Measurements from ENCODE around the gene MRTO4. TPM values are rescaled to one million over a fixed set of nuclear protein-coding genes. Genes with fewer than 3 reads are reported as not detected.

MRTO4 gene
- polyA plus RNA-seq, 1 of the 3 experiments (the other 2 are of a cell fraction) = 48.4 TPM

DNA sequence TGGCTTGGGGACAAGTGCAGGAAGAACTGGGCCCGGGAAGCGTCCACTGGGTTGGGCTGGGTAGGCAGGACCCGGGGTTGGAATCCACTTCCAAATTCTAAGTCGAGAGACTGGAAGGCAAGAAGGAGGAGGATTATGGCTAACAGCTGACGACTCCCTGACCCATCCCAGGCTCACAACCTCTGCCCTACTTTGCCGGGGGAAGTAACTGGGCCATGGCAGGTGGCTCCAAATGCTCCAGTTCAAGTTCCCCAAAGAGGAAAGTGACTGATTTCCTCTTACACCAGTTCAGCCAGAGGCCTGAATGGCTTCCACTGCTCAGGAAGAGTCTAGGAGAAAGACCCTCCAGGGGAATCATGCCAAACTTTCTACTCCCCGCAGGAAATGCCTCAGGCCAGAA lies 11.7 kb upstream of the MRTO4 start:
- Histone ChIP-seq H3K4me3 (ENCODE audit: low read depth in 2 of 2, low read length in 1 of 2) (no peak overlapping the region), H2AFZ (ENCODE audit: low read depth) (no peak overlapping the region), H3K79me2 (ENCODE audit: insufficient read depth) (0 out of 2 replicates have a peak, but pooled peaks cover 5% of the 10 kb centered on the region), H3K27me3 (ENCODE audit: insufficient read depth) (no peaks in the 10 kb centered on the region), H3K27ac (ENCODE audit: low read depth in 2 of 2, low read length in 1 of 2) (no peak overlapping the region), H4K20me1 (ENCODE audit: insufficient read depth) (no peaks in the 10 kb centered on the region), H3F3A (replicated peaks; ENCODE audit: insufficient read depth) (no peaks in the 10 kb centered on the region), H3K4me2 (no peak overlapping the region), H3K36me3 (replicated peaks in 1 of 2; ENCODE audit: control insufficient read depth in 1 of 2, insufficient read depth in 2 of 2, low read length in 1 of 2) (peaks cover 55 to 64% of the 10 kb centered on the region in 2 experiments), H3K9me2 (no peaks in the 10 kb centered on the region), H3K9ac (no peak overlapping the region), H3K4me1 (ENCODE audit: control insufficient read depth in 1 of 2, insufficient read depth in 2 of 2, low read depth in 1 of 2, low read length in 1 of 2) (no peaks in the 10 kb centered on the region), H3K9me3 (no peaks in the 10 kb centered on the region)
- DNase-seq = no peak
- TF ChIP-seq GATA2 (CRISPR knock-in tag; IDR thresholded peaks at IDR 0.05) (no peak), CHD2 (IDR thresholded peaks at IDR 0.05; ENCODE audit: low read length, partially characterized antibody) (no peak), FOXM1 (IDR thresholded peaks at IDR 0.05; ENCODE audit: low read depth) (no peak), FOXJ3 (CRISPR knock-in tag; IDR thresholded peaks at IDR 0.05) (no peak)
- TF ChIP-seq, protein P1, sequence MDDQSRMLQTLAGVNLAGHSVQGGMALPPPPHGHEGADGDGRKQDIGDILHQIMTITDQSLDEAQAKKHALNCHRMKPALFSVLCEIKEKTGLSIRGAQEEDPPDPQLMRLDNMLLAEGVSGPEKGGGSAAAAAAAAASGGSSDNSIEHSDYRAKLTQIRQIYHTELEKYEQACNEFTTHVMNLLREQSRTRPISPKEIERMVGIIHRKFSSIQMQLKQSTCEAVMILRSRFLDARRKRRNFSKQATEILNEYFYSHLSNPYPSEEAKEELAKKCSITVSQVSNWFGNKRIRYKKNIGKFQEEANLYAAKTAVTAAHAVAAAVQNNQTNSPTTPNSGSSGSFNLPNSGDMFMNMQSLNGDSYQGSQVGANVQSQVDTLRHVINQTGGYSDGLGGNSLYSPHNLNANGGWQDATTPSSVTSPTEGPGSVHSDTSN (IDR thresholded peaks at IDR 0.05) = no peak
- TF ChIP-seq, protein P2, sequence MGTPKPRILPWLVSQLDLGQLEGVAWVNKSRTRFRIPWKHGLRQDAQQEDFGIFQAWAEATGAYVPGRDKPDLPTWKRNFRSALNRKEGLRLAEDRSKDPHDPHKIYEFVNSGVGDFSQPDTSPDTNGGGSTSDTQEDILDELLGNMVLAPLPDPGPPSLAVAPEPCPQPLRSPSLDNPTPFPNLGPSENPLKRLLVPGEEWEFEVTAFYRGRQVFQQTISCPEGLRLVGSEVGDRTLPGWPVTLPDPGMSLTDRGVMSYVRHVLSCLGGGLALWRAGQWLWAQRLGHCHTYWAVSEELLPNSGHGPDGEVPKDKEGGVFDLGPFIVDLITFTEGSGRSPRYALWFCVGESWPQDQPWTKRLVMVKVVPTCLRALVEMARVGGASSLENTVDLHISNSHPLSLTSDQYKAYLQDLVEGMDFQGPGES (IDR thresholded peaks at IDR 0.05; ENCODE audit: low read depth, low read length) = no peak
- TF ChIP-seq, protein P3, sequence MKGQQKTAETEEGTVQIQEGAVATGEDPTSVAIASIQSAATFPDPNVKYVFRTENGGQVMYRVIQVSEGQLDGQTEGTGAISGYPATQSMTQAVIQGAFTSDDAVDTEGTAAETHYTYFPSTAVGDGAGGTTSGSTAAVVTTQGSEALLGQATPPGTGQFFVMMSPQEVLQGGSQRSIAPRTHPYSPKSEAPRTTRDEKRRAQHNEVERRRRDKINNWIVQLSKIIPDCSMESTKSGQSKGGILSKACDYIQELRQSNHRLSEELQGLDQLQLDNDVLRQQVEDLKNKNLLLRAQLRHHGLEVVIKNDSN (IDR thresholded peaks at IDR 0.05; ENCODE audit: borderline replicate concordance, low read depth) = no peak
- POLR2A ChIA-PET = no interaction called here
- 81% methylated on average over 5 of the region's 7 CpGs for WGBS (ENCODE audit: low lambda C conversion rate)
- CTCF ChIA-PET = interaction anchor here (0.9 to 2.5 kb wide), 17 partner anchors 8 to 643 kb away, joined by 3 to 21 read pairs (median 8); partner anchors contain the start of genes EMC1 and MRTO4

DNA sequence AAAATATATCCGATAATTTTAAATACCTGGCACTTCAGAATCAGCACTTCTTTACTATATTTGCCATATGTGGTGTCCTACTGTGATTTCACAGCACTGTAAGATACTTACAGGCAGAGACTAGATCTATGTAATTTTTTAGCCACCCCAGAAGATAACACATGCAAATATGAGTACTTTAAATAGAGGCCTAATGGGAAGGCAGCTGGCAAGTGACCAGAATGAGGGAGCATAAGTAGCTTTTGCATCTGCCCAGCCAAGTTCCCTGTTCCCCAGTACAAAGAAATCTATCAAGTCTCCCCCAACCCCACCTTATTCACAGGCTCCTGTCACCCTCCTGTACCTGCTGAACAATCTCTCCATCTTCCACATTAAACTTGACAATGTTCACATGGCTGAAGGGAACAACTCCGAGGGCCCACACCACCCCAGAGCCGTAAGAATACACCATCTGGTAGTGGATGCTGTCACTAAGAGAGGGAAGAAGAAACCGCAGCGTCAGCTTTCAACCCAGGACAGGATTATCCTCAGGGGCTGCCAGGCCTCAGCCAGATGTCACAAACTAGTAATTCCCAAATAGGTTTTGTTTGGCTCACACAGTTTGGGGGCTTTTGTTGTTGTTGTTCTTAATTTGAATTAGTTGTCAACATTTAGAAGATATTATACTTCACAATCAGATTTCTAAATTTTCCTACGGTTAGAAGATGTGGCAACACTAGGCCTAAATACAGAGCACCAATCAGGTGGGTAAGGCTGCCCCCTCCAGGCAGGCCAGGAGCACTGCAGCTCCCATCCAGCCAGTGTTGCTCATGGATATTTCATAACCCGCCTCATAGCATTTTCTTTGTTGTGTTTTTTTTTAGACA lies 10.7 kb upstream of the MRTO4 start:
- H3K79me2 ChIP-seq (ENCODE audit: insufficient read depth) = peaks cover 9% of the 10 kb centered on the region; the same call in 1 of the 2 replicates
- H4K20me1 ChIP-seq (ENCODE audit: insufficient read depth) = no peaks in the 10 kb centered on the region
- H3K27ac ChIP-seq (ENCODE audit: low read depth in 2 of 2, low read length in 1 of 2) = no peak overlapping the region
- H3K27me3 ChIP-seq (ENCODE audit: insufficient read depth) = no peaks in the 10 kb centered on the region
- no peaks in the 10 kb centered on the region for H3K9me3 ChIP-seq
- DNase-seq = peak; percentile 82
- no peak overlapping the region for H2AFZ ChIP-seq (ENCODE audit: low read depth)
- WGBS (ENCODE audit: low lambda C conversion rate) = 68% methylated on average over 7 of the region's 7 CpGs
- peaks cover 54 to 62% of the 10 kb centered on the region in 2 experiments for H3K36me3 ChIP-seq (replicated peaks in 1 of 2; ENCODE audit: control insufficient read depth in 1 of 2, insufficient read depth in 2 of 2, low read length in 1 of 2)
- H3K4me3 ChIP-seq (ENCODE audit: low read depth in 2 of 2, low read length in 1 of 2) = no peak overlapping the region; a peak in 1 of 4 replicates
- ChIA-PET CTCF (interaction anchor here (0.6 to 2.5 kb wide), 42 partner anchors 8 to 644 kb away, joined by 3 to 21 read pairs (median 4); partner anchors contain the start of genes EMC1 and MRTO4), POLR2A (interaction anchor here (0.6 kb wide), 2 partner anchors 57 to 574 kb away, joined by 3 read pairs; partner anchors contain the start of gene RNF186)
- no peaks in the 10 kb centered on the region for H3K9me2 ChIP-seq
- H3K9ac ChIP-seq = peak overlapping the region; percentile 27; the same call in 1 of the 2 replicates
- peak; percentile 79 for TF ChIP-seq RAD21 (IDR thresholded peaks at IDR 0.05; ENCODE audit: low read length)
- TF ChIP-seq, protein P2 (IDR thresholded peaks at IDR 0.05; ENCODE audit: low read depth, low read length) = no peak
- TF ChIP-seq, protein P4, sequence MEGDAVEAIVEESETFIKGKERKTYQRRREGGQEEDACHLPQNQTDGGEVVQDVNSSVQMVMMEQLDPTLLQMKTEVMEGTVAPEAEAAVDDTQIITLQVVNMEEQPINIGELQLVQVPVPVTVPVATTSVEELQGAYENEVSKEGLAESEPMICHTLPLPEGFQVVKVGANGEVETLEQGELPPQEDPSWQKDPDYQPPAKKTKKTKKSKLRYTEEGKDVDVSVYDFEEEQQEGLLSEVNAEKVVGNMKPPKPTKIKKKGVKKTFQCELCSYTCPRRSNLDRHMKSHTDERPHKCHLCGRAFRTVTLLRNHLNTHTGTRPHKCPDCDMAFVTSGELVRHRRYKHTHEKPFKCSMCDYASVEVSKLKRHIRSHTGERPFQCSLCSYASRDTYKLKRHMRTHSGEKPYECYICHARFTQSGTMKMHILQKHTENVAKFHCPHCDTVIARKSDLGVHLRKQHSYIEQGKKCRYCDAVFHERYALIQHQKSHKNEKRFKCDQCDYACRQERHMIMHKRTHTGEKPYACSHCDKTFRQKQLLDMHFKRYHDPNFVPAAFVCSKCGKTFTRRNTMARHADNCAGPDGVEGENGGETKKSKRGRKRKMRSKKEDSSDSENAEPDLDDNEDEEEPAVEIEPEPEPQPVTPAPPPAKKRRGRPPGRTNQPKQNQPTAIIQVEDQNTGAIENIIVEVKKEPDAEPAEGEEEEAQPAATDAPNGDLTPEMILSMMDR (IDR thresholded peaks at IDR 0.05) = peak; percentile 98
- TF ChIP-seq SMC3 (IDR thresholded peaks at IDR 0.05; ENCODE audit: low read depth, low read length) = peak; percentile 62
- no peaks in the 10 kb centered on the region for H3K4me1 ChIP-seq (ENCODE audit: control insufficient read depth in 1 of 2, insufficient read depth in 2 of 2, low read depth in 1 of 2, low read length in 1 of 2)
- H3K4me2 ChIP-seq = no peak overlapping the region
- H3F3A ChIP-seq (replicated peaks; ENCODE audit: insufficient read depth) = no peaks in the 10 kb centered on the region

Measured in SK-N-SH (cell line).